ENCODE measurements around the gene DOCK6.

DOCK6 gene

GRCh38 chr19:11172576-11172975, 89.7 kb downstream of the DOCK6 start:
- no peak overlapping the region for H3K4me3 ChIP-seq (ENCODE audit: low read depth, low read length)
- no peak for TF ChIP-seq CTCF (IDR thresholded peaks at IDR 0.05; ENCODE audit: low read depth, low read length)
- in situ Hi-C loops (cut with HindIII; ENCODE audit: low sequenced_read_pairs), result no loop called here
- no peak for DNase-seq (ENCODE audit: low read depth, low spot score)

- in situ Hi-C loops (cut with HindIII; ENCODE audit: low sequenced_read_pairs), result no loop called here
- no peak for TF ChIP-seq CTCF (IDR thresholded peaks at IDR 0.05; ENCODE audit: low read depth, low read length)
- H3K4me3 ChIP-seq (ENCODE audit: low read depth, low read length), result no peak overlapping the region
- DNase-seq (ENCODE audit: low read depth, low spot score), result no peak
Measured at GRCh38 chr19:11171144-11171543, 91.2 kb downstream of the DOCK6 start.

GRCh38 chr19:11169896-11170678, 92.2 kb downstream of the DOCK6 start:
- in situ Hi-C loops (cut with HindIII; ENCODE audit: low sequenced_read_pairs), result no loop called here
- no peak overlapping the region for H3K4me3 ChIP-seq (ENCODE audit: low read depth, low read length)
- TF ChIP-seq CTCF (IDR thresholded peaks at IDR 0.05; ENCODE audit: low read depth, low read length), result no peak
- DNase-seq (ENCODE audit: low read depth, low spot score), result no peak

- no peak for TF ChIP-seq CTCF (IDR thresholded peaks at IDR 0.05; ENCODE audit: low read depth, low read length)
- in situ Hi-C loops (cut with HindIII; ENCODE audit: low sequenced_read_pairs), result no loop called here
- no peak overlapping the region for H3K4me3 ChIP-seq (ENCODE audit: low read depth, low read length)
- peak; percentile 93 for DNase-seq (ENCODE audit: low read depth, low spot score)
Measured at GRCh38 chr19:11168568-11168967, 93.8 kb downstream of the DOCK6 start.

- no peak for TF ChIP-seq CTCF (IDR thresholded peaks at IDR 0.05; ENCODE audit: low read depth, low read length)
- H3K4me3 ChIP-seq (ENCODE audit: low read depth, low read length), result no peak overlapping the region
- in situ Hi-C loops (cut with HindIII; ENCODE audit: low sequenced_read_pairs), result no loop called here
- no peak for DNase-seq (ENCODE audit: low read depth, low spot score)
Measured at GRCh38 chr19:11166281-11167142, 95.8 kb downstream of the DOCK6 start.

GRCh38 chr19:11165486-11166030, 96.8 kb downstream of the DOCK6 start:
- in situ Hi-C loops (cut with HindIII; ENCODE audit: low sequenced_read_pairs), result no loop called here
- peak; percentile 14 for DNase-seq (ENCODE audit: low read depth, low spot score)
- TF ChIP-seq CTCF (IDR thresholded peaks at IDR 0.05; ENCODE audit: low read depth, low read length), result no peak
- H3K4me3 ChIP-seq (ENCODE audit: low read depth, low read length), result no peak overlapping the region
